ENCODE measurements around the gene CWC22.
A peak's percentile ranks its signal among the peaks of the same experiment; 100 is the strongest.
"Not testable (repeated sequence)": the region's sequence is repeated elsewhere in the genome, so short reads cannot be mapped to it uniquely, and the experiment has no call there.

Gene CWC22

GRCh38 chr2:180006781-180007579, at the start of gene CWC22:
TSS of gene CWC22 (minus strand) at chr2:180007297. CDS start at chr2:179993341, 13,956 bp downstream.
- peak; percentile 83 for DNase-seq (ENCODE audit: low read depth)

- DNase-seq (ENCODE audit: low read depth), result no peak
Observed at GRCh38 chr2:180056367-180057118, 49.4 kb upstream of the CWC22 start.

- DNase-seq (ENCODE audit: low read depth), result not testable (repeated sequence)
Observed at GRCh38 chr2:180054576-180054975, 47.5 kb upstream of the CWC22 start.

- no peak for DNase-seq (ENCODE audit: low read depth)
Observed at GRCh38 chr2:180050246-180050645, 43.1 kb upstream of the CWC22 start.

- DNase-seq (ENCODE audit: low read depth), result no peak
Observed at GRCh38 chr2:180048251-180048650, 41.2 kb upstream of the CWC22 start.

- no peak for DNase-seq (ENCODE audit: low read depth)
Observed at GRCh38 chr2:180046776-180047175, 39.7 kb upstream of the CWC22 start.

- DNase-seq (ENCODE audit: low read depth), result no peak
Observed at GRCh38 chr2:180046202-180046601, 39.1 kb upstream of the CWC22 start.

GRCh38 chr2:180040146-180040925, 33.2 kb upstream of the CWC22 start:
- no peak for DNase-seq (ENCODE audit: low read depth)

- no peak for DNase-seq (ENCODE audit: low read depth)
Observed at GRCh38 chr2:180038997-180039396, 31.9 kb upstream of the CWC22 start.

GRCh38 chr2:180033993-180034894, 27.1 kb upstream of the CWC22 start:
- no peak for DNase-seq (ENCODE audit: low read depth)

- DNase-seq (ENCODE audit: low read depth), result no peak
Observed at GRCh38 chr2:180029575-180029974, 22.5 kb upstream of the CWC22 start.

GRCh38 chr2:180021850-180022249, 14.8 kb upstream of the CWC22 start:
- no peak for DNase-seq (ENCODE audit: low read depth)

- DNase-seq (ENCODE audit: low read depth), result no peak
Observed at GRCh38 chr2:180017784-180018183, 10.7 kb upstream of the CWC22 start.

GRCh38 chr2:180016937-180017336, 9.8 kb upstream of the CWC22 start:
- no peak for DNase-seq (ENCODE audit: low read depth)

GRCh38 chr2:180015951-180016709, 9.0 kb upstream of the CWC22 start:
- DNase-seq (ENCODE audit: low read depth), result no peak

- no peak for DNase-seq (ENCODE audit: low read depth)
Observed at GRCh38 chr2:180012523-180012922, 5.4 kb upstream of the CWC22 start.

- DNase-seq (ENCODE audit: low read depth), result no peak
Observed at GRCh38 chr2:180010701-180011100, 3.6 kb upstream of the CWC22 start.

- no peak for DNase-seq (ENCODE audit: low read depth)
Observed at GRCh38 chr2:180006231-180006630, 866 bp downstream of the CWC22 start.

- not testable (repeated sequence) for DNase-seq (ENCODE audit: low read depth)
Observed at GRCh38 chr2:180005465-180005864, 1.6 kb downstream of the CWC22 start.

- no peak for DNase-seq (ENCODE audit: low read depth)
Observed at GRCh38 chr2:180004731-180005130, 2.4 kb downstream of the CWC22 start.

GRCh38 chr2:180003559-180003958, 3.5 kb downstream of the CWC22 start:
- no peak for DNase-seq (ENCODE audit: low read depth)

All from stimulated activated CD4-positive, alpha-beta T cell treated with anti-CD3 and anti-CD28 coated beads, Interleukin-2, amount 100 ng/mL, for 4 hours (primary cell).